ENCODE measurements around the gene SEPHS1.

The SEPHS1 gene

DNA sequence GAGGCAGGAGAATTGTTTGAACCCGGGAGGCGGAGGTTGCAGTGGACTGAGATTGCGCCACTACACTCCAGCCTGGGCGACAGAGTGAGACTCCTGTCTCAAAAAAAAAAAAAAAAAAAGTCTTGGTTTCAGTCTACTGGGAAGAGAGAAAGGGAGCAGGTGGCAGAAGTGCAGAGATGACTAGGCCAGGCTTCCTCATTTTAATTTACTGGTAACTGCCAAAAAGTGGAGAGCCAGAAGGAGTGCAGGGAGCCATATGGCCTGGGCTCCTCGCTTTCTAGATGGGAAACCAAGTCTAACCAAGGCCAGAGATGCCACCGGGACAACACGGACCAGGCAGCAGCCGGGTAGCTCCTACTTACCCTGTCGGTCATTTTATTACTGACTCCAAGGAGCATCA lies 12.2 kb downstream of the SEPHS1 start:
- TF ChIP-seq ZNF624 (tag by site-specific recombination; IDR thresholded peaks at IDR 0.05) (no peak), HOXC10 (CRISPR knock-in tag; IDR thresholded peaks at IDR 0.05) (no peak), TRIM28 (IDR thresholded peaks at IDR 0.05; ENCODE audit: borderline replicate concordance, low read length) (no peak), ZNF426 (tag by site-specific recombination; IDR thresholded peaks at IDR 0.05) (no peak), ZNF792 (tag by site-specific recombination; IDR thresholded peaks at IDR 0.05) (no peak), ZNF473 (tag by site-specific recombination; IDR thresholded peaks at IDR 0.05) (no peak), ZNF514 (tag by site-specific recombination; IDR thresholded peaks at IDR 0.05) (no peak), ZBTB1 (tag by site-specific recombination; IDR thresholded peaks at IDR 0.05) (no peak), ZNF24 (tag by site-specific recombination; IDR thresholded peaks at IDR 0.05) (no peak), KLF1 (tag by site-specific recombination; IDR thresholded peaks at IDR 0.05) (no peak), KLF7 (tag by site-specific recombination; IDR thresholded peaks at IDR 0.05; ENCODE audit: borderline replicate concordance) (no peak), ZNF670 (tag by site-specific recombination; IDR thresholded peaks at IDR 0.05; ENCODE audit: low read depth) (no peak), ZNF214 (tag by site-specific recombination; IDR thresholded peaks at IDR 0.05; ENCODE audit: borderline replicate concordance) (no peak), ZNF518A (tag by site-specific recombination; conservative IDR thresholded peaks at IDR 0.05; ENCODE audit: low read depth) (no peak), ZNF133 (tag by site-specific recombination; IDR thresholded peaks at IDR 0.05) (no peak), MEIS1 (CRISPR knock-in tag; IDR thresholded peaks at IDR 0.05; ENCODE audit: borderline replicate concordance) (no peak), GLI4 (tag by site-specific recombination; IDR thresholded peaks at IDR 0.05) (no peak)
- TF ChIP-seq, protein P1, sequence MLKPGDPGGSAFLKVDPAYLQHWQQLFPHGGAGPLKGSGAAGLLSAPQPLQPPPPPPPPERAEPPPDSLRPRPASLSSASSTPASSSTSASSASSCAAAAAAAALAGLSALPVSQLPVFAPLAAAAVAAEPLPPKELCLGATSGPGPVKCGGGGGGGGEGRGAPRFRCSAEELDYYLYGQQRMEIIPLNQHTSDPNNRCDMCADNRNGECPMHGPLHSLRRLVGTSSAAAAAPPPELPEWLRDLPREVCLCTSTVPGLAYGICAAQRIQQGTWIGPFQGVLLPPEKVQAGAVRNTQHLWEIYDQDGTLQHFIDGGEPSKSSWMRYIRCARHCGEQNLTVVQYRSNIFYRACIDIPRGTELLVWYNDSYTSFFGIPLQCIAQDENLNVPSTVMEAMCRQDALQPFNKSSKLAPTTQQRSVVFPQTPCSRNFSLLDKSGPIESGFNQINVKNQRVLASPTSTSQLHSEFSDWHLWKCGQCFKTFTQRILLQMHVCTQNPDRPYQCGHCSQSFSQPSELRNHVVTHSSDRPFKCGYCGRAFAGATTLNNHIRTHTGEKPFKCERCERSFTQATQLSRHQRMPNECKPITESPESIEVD (tag by site-specific recombination; IDR thresholded peaks at IDR 0.05): no peak
- TF ChIP-seq, protein P2, sequence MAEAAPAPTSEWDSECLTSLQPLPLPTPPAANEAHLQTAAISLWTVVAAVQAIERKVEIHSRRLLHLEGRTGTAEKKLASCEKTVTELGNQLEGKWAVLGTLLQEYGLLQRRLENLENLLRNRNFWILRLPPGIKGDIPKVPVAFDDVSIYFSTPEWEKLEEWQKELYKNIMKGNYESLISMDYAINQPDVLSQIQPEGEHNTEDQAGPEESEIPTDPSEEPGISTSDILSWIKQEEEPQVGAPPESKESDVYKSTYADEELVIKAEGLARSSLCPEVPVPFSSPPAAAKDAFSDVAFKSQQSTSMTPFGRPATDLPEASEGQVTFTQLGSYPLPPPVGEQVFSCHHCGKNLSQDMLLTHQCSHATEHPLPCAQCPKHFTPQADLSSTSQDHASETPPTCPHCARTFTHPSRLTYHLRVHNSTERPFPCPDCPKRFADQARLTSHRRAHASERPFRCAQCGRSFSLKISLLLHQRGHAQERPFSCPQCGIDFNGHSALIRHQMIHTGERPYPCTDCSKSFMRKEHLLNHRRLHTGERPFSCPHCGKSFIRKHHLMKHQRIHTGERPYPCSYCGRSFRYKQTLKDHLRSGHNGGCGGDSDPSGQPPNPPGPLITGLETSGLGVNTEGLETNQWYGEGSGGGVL (tag by site-specific recombination; IDR thresholded peaks at IDR 0.05): no peak
- ChIA-PET POLR2A (no interaction called here), CTCF (interaction anchor here (0.6 kb wide), 1 partner anchor 36 kb away, joined by 5 read pairs; no protein-coding TSS in a partner anchor)
- Histone ChIP-seq H3K36me3 (ENCODE audit: control insufficient read depth in 2 of 2, insufficient read depth in 1 of 2, low read length in 2 of 2) (peaks cover 37 to 81% of the 10 kb centered on the region in 2 experiments), H3K4me1 (ENCODE audit: control insufficient read depth, insufficient read depth, low read length) (peaks cover 3% of the 10 kb centered on the region), H3K4me3 (ENCODE audit: low read depth, low read length) (no peak overlapping the region), H3K27ac (ENCODE audit: extremely low read depth, low read depth, low read length) (no peak overlapping the region), H3K9me3 (ENCODE audit: control insufficient read depth, insufficient read depth, low read depth, low read length) (no peaks in the 10 kb centered on the region)

Data from HEK293 (cell line).